Subcutaneous adipose tissue (tissue), 4 donors: ENCODE data around the gene CNOT10. TPM values are rescaled to one million over a fixed set of nuclear protein-coding genes. Genes with fewer than 3 reads are reported as not detected.

ENCODE experiments used
- total RNA-seq, 4 donors: library from RNA; depleted of rRNA; stranded (reverse); fragments of >200 nt; gene quantifications; one replicate each; pipeline ENCODE4 v1.1.0, GENCODE V29; 2016
- TF ChIP-seq, protein P1 (sequence below): fragments of 450-650 bp; IDR thresholded peaks from one replicate; pipeline ENCODE4 v1.5.1; 2016; ENCODE audit warnings: low read depth, mild to moderate bottlenecking, control low read depth, antibody characterized with exemption, moderate library complexity

CNOT10 gene
- total RNA-seq, 4 donors from 2014 or later = 16.3 to 22.6 (median 19.3) TPM

DNA sequence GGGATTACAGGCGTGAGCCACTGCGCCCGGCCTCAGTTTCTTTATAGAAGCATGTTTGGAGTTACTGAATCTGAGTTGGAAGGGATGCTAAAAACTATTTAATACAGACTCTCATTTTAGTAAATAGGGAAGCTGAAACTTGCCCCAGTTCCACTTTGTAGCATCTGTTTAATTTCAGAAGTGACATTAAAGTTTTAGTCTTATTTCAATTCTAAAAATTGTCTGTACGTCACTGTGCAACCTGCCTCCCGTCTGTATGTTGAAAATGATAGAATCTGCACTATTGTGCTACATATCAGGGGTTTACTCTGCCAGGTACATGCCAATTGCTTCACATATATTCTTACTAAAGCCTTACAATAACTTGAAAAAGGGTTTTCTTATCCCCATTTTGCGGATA lies 15.3 kb downstream of the CNOT10 start:
- TF ChIP-seq, protein P1, sequence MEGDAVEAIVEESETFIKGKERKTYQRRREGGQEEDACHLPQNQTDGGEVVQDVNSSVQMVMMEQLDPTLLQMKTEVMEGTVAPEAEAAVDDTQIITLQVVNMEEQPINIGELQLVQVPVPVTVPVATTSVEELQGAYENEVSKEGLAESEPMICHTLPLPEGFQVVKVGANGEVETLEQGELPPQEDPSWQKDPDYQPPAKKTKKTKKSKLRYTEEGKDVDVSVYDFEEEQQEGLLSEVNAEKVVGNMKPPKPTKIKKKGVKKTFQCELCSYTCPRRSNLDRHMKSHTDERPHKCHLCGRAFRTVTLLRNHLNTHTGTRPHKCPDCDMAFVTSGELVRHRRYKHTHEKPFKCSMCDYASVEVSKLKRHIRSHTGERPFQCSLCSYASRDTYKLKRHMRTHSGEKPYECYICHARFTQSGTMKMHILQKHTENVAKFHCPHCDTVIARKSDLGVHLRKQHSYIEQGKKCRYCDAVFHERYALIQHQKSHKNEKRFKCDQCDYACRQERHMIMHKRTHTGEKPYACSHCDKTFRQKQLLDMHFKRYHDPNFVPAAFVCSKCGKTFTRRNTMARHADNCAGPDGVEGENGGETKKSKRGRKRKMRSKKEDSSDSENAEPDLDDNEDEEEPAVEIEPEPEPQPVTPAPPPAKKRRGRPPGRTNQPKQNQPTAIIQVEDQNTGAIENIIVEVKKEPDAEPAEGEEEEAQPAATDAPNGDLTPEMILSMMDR = no peak

DNA sequence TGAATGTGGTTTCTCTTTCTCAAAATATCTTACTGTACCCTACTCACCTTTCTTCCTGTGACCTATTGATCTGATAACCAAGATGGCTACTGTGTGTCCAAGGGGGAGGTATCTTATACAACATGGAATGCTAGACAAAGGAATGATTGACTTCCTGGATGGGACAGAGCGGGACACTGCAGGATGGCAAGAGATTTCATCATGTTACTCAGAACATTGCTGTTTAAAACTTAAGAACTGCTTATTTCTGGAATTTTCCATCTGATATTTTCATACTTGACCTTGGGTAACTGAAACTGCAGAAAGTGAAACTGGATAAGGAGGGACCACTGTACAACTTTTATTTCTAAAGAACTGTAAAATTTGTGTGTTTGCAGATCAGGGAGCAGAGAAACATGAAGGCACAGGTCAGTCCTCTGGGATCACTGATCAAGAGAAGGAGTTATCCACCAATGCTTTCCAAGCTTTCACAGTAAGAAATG lies 18.5 kb downstream of the CNOT10 start:
- TF ChIP-seq, protein P1 = no peak

DNA sequence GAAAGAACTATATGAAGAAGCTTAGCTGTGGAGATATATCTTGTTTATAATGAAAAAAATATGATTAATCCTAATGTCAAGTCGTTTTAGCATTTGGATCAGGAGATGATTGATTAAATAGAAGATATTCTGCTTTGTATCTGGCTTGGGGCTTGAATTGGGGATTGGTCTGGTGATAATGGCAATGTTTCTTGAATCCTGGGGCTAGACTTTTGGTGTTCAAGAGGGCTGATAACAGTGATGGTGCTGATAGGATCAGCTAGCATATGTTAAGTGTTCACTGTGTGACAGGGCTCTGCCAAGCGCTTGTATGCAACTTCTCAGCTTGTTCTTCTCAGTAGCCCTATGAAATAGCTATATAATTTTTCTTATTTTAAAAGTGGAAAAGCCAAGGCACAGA lies 20.2 kb downstream of the CNOT10 start:
- TF ChIP-seq, protein P1 = no peak

DNA sequence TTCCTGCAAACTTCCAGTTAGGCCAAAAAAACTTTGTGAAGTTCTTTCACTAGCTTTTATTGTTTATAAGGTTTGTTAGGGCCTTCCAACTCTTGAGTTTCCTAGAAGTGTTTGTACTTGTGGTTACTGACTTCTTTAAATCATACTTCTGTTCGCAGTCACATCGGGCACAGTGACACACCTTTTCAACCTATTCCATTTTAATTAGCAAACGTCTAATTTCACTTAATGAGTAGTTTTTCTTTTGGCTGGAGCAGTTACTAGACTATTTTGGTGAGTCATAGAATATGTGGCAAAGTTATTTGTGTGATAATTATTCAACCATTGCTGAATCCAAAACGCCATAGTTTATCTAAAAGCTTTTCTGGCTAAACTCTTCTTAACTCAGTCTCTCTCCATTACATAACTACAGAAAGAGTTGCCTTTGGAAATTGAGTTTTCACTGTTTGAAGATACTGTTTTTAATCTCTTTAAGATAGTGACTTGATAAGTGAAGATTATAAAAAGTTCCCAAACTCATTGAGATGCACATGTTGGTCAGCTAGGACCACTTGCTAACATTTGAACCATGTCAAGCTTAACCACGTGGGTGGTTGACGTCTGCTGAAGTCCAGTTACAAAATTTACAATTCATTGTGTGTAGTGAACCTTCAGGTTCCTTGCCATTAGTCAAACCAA lies 21.5 kb downstream of the CNOT10 start:
- TF ChIP-seq, protein P1 = no peak

DNA sequence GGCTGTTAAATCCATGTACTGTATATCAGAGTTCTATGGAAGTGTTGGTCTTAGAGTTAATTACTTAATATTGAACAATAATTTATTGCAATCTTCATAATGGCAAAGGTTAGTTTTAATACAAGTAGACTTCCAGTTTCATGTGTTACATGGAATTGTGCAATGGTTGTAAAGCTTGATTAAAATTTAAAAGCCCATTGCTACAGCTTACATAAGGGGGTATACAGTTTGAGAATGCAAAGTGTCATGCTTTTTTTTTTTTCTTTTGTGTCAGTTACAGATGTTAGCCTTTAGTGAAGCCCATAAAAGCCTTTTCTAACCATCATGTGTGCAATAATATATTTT lies 22.0 kb downstream of the CNOT10 start:
- TF ChIP-seq, protein P1 = no peak

DNA sequence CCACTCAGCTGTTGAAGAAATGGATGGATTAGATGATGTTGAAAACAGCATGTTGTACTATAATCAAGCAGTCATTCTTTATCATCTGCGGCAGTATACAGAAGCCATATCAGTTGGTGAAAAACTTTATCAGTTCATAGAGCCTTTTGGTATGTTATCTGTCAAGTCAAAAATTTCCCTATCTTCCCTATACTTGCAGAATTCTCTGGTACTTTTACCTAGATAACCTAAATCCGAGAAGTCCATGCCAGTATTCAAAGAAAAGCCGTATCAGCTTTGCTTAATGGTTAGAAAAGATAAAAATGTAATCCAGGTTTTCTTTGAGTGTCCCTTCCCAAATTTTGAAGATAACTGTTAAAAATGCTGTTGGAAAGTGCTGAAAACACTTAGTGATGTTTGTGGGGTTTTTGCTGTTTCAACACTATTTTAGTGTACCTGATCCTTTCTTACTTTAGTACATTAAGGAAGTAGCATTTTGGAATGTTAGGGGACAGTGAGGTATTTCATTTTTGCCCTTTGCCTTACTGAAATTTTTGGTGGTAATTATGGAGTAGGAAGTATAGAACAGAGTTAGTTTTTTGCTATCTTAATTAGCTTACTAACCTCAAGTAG lies 23.8 kb downstream of the CNOT10 start:
- TF ChIP-seq, protein P1 = no peak

DNA sequence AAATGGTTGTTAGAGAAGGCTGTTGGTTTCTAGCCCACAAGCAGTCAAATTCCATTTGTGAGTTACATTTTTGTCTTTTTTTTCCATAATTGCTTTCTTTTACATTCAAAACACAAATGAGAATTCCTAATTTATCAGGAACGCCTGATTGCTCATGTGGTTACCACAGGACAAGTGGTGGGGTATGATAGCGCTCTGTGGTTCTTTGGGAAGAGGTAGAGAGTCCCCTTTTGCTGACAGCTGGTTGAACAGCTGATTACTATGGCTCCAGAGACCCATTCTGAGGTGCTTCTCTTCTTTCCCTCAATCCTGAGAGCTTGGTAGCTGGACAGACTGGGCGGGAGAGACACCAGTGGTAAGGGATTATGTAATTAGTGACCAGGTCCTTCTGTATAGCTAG lies 24.4 kb downstream of the CNOT10 start:
- TF ChIP-seq, protein P1 = no peak
